NCI-H82 (cell line): Measurements from ENCODE around the gene USP17L19.
"Not testable (repeated sequence)": the region's sequence is repeated elsewhere in the genome, so short reads cannot be mapped to it uniquely, and the experiment has no call there.

Source experiments
- DNase-seq: peaks from one replicate; lab custom pipeline; 2025; lab: John Stamatoyannopoulos, UW

The USP17L19 gene, protein sequence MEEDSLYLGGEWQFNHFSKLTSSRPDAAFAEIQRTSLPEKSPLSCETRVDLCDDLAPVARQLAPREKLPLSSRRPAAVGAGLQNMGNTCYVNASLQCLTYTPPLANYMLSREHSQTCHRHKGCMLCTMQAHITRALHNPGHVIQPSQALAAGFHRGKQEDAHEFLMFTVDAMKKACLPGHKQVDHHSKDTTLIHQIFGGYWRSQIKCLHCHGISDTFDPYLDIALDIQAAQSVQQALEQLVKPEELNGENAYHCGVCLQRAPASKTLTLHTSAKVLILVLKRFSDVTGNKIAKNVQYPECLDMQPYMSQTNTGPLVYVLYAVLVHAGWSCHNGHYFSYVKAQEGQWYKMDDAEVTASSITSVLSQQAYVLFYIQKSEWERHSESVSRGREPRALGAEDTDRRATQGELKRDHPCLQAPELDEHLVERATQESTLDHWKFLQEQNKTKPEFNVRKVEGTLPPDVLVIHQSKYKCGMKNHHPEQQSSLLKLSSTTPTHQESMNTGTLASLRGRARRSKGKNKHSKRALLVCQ

DNA sequence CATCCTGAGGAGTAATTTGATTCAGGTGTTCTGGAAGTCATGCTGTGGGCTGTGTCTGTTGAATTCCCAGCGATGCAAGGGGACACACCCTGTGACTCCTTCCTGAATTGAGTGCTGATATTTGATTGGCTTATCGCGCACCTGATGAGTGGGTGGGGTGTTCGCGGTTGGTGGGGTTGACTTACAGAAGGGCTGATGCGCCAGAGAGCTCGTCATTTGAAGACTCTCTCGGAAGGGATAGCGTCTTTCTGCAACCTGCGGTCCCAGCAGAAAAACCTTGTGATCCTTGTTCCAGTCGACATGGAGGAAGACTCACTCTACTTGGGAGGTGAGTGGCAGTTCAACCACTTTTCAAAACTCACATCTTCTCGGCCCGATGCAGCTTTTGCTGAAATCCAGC is at the start of gene USP17L19:
Gene USP17L19 (plus strand): TSS at position 301 of the 400 bp plus-strand sequence. CDS start 0 bp downstream, at position 301.
- DNase-seq: not testable (repeated sequence)

DNA sequence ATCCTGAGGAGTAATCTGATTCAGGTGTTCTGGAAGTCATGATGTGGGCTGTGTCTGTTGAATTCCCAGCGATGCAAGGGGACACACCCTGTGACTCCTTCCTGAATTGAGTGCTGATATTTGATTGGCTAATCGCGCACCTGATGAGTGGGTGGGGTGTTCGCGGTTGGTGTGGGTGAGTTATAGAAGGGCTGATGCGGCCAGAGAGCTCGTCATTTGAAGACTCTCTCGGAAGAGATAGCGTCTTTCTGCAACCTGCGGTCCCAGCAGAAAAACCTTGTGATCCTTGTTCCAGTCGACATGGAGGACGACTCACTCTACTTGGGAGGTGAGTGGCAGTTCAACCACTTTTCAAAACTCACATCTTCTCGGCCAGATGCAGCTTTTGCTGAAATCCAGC is 42.8 kb upstream of the USP17L19 start, which contains the start of gene USP17L10:
Gene USP17L10 (plus strand): TSS at position 301 of the 400 bp plus-strand sequence. CDS start 0 bp downstream, at position 301.
- DNase-seq: not testable (repeated sequence)

DNA sequence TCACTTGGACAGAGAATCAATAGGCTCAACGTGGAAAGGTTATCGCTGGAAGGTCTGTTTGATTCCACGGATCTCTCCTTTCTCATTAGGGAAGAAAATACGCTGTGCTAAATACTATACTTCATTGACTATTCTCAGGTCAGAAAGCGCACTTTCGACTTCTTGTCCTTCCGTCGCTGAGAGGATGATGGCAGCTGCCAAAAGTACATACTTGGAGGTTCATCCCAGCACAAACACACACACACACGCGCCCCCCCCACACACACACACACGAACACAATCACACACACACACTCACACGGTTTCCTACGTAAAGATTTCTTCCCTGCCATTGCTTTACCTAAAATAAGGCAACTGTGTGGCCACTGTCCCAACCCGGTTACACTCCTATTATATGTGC is 38.5 kb upstream of the USP17L19 start:
- not testable (repeated sequence) for DNase-seq

GRCh38 chr4:9215105-9215504 is 38.1 kb upstream of the USP17L19 start, which contains the start of gene USP17L11:
Gene USP17L11 (plus strand): TSS chr4:9215405. CDS start chr4:9215405, 0 bp downstream.
- DNase-seq: not testable (repeated sequence)

DNA sequence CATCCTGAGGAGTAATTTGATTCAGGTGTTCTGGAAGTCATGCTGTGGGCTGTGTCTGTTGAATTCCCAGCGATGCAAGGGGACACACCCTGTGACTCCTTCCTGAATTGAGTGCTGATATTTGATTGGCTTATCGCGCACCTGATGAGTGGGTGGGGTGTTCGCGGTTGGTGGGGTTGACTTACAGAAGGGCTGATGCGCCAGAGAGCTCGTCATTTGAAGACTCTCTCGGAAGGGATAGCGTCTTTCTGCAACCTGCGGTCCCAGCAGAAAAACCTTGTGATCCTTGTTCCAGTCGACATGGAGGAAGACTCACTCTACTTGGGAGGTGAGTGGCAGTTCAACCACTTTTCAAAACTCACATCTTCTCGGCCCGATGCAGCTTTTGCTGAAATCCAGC is 33.3 kb upstream of the USP17L19 start, which contains the start of gene USP17L12:
Gene USP17L12 (plus strand): TSS at position 301 of the 400 bp plus-strand sequence. CDS start 0 bp downstream, at position 301.
- DNase-seq: not testable (repeated sequence)

GRCh38 chr4:9224596-9224995 is 28.6 kb upstream of the USP17L19 start, which contains the start of gene USP17L13:
Gene USP17L13 (plus strand): TSS chr4:9224896. CDS start chr4:9224896, 0 bp downstream.
- not testable (repeated sequence) for DNase-seq

DNA sequence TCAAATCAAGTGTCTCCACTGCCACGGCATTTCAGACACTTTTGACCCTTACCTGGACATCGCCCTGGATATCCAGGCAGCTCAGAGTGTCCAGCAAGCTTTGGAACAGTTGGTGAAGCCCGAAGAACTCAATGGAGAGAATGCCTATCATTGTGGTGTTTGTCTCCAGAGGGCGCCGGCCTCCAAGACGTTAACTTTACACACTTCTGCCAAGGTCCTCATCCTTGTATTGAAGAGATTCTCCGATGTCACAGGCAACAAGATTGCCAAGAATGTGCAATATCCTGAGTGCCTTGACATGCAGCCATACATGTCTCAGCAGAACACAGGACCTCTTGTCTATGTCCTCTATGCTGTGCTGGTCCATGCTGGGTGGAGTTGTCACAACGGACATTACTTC is 22.9 kb upstream of the USP17L19 start:
- DNase-seq: not testable (repeated sequence)

GRCh38 chr4:9234085-9234484 is 19.1 kb upstream of the USP17L19 start, which contains the start of gene USP17L15:
Gene USP17L15 (plus strand): TSS chr4:9234385. CDS start chr4:9234385, 0 bp downstream.
- DNase-seq: not testable (repeated sequence)

GRCh38 chr4:9238461-9238860 is 14.7 kb upstream of the USP17L19 start:
- not testable (repeated sequence) for DNase-seq

- DNase-seq: not testable (repeated sequence)
Measured at GRCh38 chr4:9243579-9243978, 9.6 kb upstream of the USP17L19 start, which contains the start of gene USP17L17. Gene USP17L17 (plus strand): TSS chr4:9243879. CDS start chr4:9243879, 0 bp downstream.

- not testable (repeated sequence) for DNase-seq
Measured at GRCh38 chr4:9247953-9248680, 5.1 kb upstream of the USP17L19 start, which contains the start of gene USP17L18. Gene USP17L18 (plus strand): TSS chr4:9248630. CDS start chr4:9248630, 0 bp downstream.

DNA sequence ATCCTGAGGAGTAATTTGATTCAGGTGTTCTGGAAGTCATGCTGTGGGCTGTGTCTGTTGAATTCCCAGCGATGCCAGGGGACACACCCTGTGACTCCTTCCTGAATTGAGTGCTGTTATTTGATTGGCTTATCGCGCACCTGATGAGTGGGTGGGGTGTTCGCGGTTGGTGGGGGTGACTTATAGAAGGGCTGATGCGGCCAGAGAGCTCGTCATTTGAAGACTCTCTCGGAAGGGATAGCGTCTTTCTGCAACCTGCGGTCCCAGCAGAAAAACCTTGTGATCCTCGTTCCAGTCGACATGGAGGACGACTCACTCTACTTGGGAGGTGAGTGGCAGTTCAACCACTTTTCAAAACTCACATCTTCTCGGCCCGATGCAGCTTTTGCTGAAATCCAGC is 4.6 kb downstream of the USP17L19 start, which contains the start of gene USP17L20:
Gene USP17L20 (plus strand): TSS at position 301 of the 400 bp plus-strand sequence. CDS start 0 bp downstream, at position 301.
- not testable (repeated sequence) for DNase-seq

DNA sequence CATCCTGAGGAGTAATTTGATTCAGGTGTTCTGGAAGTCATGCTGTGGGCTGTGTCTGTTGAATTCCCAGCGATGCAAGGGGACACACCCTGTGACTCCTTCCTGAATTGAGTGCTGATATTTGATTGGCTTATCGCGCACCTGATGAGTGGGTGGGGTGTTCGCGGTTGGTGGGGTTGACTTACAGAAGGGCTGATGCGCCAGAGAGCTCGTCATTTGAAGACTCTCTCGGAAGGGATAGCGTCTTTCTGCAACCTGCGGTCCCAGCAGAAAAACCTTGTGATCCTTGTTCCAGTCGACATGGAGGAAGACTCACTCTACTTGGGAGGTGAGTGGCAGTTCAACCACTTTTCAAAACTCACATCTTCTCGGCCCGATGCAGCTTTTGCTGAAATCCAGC is 9.4 kb downstream of the USP17L19 start, which contains the start of gene USP17L21:
Gene USP17L21 (plus strand): TSS at position 301 of the 400 bp plus-strand sequence. CDS start 0 bp downstream, at position 301.
- not testable (repeated sequence) for DNase-seq

DNA sequence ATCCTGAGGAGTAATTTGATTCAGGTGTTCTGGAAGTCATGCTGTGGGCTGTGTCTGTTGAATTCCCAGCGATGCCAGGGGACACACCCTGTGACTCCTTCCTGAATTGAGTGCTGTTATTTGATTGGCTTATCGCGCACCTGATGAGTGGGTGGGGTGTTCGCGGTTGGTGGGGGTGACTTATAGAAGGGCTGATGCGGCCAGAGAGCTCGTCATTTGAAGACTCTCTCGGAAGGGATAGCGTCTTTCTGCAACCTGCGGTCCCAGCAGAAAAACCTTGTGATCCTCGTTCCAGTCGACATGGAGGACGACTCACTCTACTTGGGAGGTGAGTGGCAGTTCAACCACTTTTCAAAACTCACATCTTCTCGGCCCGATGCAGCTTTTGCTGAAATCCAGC is 14.1 kb downstream of the USP17L19 start, which contains the start of gene USP17L22:
Gene USP17L22 (plus strand): TSS at position 301 of the 400 bp plus-strand sequence. CDS start 0 bp downstream, at position 301.
- DNase-seq: not testable (repeated sequence)

DNA sequence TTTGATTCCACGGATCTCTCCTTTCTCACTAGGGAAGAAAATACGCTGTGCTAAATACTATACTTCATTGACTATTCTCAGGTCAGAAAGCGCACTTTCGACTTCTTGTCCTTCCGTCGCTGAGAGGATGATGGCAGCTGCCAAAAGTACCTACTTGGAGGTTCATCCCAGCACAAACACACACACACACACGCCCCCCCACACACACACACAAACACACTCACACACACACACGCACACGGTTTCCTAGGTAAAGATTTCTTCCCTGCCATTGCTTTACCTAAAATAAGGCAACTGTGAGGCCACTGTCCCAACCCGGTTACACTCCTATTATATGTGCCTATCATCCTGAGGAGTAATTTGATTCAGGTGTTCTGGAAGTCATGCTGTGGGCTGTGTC is 18.5 kb downstream of the USP17L19 start:
- not testable (repeated sequence) for DNase-seq
